ENCODE results near the gene NBPF1.
"Not testable (repeated sequence)": the region's sequence is repeated elsewhere in the genome, so short reads cannot be mapped to it uniquely, and the experiment has no call there.

DNA sequence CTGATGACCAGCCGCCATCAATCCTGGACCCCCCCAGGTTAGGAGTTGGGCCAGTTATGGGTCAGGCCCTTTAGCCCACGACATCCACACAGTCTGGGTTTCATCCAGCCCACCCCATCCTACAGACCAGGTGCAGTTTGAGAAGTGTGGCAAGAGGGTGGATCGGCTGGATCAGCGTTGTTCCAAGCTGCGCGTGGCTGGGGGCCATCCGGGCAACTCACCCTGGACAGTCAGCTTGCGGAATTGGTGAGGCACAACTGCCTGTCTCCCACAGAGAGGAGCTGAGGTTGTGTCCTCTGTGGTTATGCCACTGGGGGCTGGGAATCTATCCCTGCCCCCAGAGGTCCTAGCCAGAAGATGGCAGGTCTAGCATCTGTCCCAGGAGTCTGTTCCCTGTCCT lies 35.4 kb upstream of the NBPF1 start:
- TF ChIP-seq, protein P1, sequence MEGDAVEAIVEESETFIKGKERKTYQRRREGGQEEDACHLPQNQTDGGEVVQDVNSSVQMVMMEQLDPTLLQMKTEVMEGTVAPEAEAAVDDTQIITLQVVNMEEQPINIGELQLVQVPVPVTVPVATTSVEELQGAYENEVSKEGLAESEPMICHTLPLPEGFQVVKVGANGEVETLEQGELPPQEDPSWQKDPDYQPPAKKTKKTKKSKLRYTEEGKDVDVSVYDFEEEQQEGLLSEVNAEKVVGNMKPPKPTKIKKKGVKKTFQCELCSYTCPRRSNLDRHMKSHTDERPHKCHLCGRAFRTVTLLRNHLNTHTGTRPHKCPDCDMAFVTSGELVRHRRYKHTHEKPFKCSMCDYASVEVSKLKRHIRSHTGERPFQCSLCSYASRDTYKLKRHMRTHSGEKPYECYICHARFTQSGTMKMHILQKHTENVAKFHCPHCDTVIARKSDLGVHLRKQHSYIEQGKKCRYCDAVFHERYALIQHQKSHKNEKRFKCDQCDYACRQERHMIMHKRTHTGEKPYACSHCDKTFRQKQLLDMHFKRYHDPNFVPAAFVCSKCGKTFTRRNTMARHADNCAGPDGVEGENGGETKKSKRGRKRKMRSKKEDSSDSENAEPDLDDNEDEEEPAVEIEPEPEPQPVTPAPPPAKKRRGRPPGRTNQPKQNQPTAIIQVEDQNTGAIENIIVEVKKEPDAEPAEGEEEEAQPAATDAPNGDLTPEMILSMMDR (IDR thresholded peaks at IDR 0.05), result not testable (repeated sequence)
- not testable (repeated sequence) for TF ChIP-seq POLR2A, EP300 (IDR thresholded peaks at IDR 0.05)
